ENCODE measurements around the gene KIAA1549.
"Not testable (repeated sequence)": the region's sequence is repeated elsewhere in the genome, so short reads cannot be mapped to it uniquely, and the experiment has no call there.

The KIAA1549 gene

DNA sequence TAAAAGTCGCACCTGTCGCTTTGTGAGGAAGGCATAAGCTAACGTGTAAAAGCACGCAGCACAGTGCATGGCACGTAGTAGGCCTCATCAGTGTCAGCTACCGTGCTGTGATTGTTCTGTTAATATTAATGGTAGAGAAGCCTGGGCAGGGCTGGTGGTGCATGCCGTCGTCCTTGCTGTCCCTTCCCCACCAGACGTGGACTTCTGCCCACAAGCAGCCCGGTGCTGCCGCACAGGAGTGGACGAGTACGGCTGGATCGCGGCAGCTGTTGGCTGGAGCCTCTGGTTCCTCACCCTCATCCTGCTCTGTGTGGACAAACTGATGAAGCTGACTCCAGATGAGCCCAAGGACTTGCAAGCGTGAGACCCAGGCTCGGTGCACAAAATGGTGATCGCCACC lies 178.5 kb downstream of the KIAA1549 start:
- DNase-seq: no peak

DNA sequence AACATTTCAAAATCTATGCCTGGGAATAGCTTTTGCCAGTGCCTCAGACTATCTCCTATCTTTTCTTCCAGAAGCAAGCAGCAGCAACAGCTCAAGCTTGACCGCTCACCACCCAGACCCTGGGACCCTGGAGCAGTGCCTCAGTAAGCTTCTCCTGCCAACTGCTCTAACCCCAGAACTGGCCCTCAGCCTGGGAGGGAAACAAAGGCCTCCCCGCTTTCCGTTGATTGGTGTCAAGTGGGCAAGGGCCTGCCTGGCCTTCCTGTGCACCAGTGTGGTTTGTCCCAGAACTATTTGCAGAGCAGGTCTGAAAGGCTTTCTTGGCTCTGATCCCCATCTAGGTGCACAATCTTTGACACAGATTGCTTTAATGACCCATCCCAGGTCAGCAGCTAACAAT lies 179.9 kb downstream of the KIAA1549 start:
- DNase-seq: no peak

DNA sequence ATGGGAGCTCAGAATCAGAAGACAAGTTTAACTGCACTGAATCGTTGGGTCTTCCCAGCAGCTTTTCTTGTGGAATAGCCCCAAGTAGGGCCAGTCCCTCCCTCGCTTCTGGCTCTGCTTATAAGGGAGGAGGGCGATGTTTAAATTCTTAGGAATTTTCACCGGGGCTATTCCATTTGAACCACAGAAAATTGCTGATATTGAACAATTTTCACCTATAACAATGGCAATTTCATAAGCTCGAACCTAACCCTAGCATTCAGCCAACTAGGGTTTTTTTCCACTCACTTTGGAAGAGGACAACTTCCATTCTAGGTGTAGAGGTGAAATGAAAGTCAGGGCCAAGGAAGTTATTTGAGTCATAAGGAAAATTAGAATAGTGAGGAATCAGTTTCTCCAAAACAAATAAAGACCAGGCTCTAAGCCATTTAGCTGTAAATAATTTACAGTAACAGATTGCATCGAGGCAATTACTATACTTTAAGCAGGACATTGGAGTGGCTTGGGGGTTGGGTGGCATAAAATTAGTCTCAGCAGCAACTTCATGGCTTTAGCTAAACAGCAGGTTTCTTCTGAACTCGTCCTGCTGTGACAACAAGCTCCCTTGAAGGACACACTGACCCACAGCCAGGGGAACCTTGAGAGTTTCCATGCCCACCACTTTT lies 181.7 kb downstream of the KIAA1549 start:
- DNase-seq: no peak

DNA sequence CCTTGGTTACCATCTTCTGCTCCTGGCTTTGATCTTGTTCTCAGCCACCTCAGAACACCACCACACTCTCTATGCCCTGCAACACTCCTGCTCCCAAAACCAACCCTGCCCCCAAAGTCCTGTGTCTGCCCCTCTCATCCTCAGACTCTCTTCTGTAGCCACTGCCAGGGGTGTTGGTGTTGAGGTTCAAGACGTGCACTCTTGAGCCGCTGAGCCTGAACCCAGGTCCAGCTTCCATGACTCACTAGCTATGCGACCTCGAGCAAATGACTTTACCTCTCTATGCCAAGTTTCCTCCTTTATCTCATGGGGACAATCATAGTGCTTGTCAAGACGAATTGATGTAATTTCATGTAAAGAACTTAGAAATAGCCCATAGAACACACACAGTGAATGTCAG lies 182.4 kb downstream of the KIAA1549 start:
- DNase-seq: no peak

DNA sequence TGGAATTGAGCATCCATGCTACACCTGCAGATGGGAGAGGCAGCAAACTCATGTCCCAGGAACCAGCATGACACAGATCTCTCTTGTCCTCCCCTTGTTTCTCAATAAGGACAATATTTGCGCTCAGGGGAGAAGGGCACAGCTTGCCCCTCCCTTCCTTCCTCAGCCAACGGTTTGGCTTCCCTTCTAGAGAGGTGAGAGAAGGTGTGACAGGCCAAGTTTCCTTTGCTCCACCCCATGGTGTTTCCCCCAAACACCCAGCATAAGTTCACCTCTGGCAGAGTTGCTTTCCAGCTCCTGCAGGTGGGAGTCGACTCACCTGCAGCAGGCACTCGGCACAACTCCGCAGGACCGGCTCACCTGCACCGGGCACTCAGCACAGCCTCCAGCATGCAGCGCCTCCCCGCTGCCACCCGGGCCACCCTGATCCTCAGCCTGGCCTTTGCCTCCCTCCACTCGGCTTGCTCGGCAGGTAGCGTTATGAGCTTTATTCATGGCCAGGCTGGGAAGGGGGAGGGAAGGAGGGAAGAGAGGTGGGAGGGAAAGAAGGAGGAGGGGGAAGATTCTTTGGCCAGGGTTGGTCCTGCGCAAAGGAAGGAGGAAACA lies 183.4 kb downstream of the KIAA1549 start, which contains the start of the genes ATP6V0A4 and TMEM213:
TSS of gene ATP6V0A4 (minus strand) at position 482 of the 606 bp plus-strand sequence. CDS start 26,949 bp downstream, outside the sequence.
TSS of gene TMEM213 (plus strand) at position 280 of the 606 bp plus-strand sequence. CDS start at position 391, 111 bp downstream.
- no peak for DNase-seq

DNA sequence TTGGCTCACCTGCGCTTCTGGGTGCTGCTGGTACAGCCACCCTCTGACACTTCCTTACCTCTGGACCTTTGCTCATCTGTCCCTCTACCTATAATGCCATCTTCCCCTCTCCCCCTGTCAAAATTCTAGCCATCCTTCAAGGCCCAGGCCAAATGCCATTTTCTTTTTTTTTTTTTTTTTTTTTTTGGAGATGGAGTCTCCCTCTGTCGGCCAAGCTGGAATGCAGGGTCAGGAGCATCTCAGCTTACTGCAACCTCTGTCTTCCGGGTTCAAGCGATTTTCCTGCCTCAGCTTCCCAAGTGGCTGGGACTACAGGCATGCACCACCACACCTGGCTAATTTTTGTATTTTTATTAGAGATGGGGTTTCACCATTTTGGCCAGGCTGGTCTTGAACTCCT lies 184.1 kb downstream of the KIAA1549 start:
- DNase-seq: not testable (repeated sequence)

DNA sequence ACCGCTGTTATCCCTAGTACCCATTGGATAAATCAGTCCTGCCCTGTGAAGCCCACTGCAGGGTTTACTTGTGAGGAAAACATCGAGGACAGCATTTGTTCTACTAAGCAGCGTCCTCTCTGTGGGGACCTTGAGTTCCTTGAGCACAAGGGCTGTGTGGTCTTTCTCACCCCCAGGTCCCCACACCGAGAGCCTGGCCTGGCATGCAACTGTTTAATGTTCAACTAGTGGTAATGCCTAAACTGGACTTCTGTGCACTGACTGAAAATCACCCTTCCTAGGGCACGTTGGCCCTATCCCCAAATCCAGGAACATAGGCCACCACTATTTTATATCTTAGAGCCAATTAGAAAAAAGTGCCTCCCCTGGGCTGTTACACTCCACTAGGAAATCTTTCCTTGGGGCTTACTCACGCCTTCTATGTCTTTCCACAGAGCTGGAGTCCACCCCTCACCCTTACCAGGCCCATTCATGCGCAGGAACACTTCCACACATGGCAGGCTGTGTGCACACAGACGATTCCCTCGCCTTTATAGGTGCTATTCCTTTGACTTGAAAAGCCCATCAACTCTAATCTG lies 185.1 kb downstream of the KIAA1549 start:
- DNase-seq: no peak

DNA sequence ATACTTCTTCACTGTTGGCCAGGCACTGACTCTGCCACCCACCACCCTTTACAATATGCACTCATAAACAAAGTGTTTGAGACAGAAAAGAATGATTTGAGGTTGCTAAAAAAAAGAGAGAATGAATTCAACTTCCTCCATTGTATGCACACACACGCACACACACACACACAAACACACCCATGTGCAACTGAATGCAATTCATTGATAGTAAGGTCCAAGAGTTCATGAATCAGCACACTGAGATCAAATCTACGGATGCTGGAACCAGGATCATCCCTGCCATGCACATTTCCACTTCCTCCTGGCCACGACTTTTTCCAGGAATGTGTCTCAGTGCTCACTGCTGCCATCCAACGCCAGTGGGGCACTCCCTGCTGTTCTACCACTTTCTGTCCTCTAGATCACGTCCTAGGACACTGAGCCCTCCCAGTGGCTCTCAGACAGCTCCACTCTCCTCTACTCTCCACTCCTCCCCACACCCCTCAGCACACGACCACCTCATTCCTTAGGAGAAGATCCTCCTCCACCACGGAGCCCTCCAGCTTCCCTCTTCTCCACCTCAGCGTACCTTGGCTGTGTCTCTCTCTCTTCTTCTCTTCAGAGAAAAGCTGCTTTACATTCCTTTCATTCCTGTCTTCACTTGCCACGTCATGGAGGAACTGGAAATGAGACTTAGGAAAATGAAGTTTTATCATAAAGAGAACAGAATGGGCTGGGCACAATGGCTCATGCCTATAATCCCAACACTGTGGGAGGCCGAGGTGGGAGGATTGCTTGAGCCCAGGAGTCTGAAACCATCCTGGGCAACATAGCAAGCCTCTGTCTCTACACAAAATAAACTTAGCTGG lies 195.4 kb downstream of the KIAA1549 start:
- DNase-seq: no peak

DNA sequence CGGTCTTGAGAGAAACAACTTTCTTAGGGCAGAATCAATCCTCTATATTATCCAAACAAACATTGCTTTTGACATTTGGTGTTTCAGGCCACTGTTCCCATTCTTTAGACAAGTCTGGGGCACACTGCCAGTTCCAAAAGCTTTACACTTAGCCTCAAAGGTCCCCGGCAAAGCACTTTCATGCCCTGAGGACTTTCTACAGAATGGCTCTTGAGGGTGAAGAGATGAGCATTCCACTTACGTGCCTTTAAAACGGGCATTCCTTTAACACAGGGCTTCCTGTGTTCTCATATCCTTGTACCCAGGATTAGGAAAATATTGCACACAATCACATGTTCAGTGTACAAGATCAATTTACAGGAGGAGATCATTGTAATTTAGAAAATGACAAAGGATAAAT lies 196.5 kb downstream of the KIAA1549 start:
- DNase-seq: no peak

Measured in suppressor macrophage treated with lipopolysaccharide for 4 hours (primary cell).